Measurements from ENCODE around the gene MID1IP1.
A peak's percentile ranks its signal among the peaks of the same experiment; 100 is the strongest.

The MID1IP1 gene, protein sequence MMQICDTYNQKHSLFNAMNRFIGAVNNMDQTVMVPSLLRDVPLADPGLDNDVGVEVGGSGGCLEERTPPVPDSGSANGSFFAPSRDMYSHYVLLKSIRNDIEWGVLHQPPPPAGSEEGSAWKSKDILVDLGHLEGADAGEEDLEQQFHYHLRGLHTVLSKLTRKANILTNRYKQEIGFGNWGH

DNA sequence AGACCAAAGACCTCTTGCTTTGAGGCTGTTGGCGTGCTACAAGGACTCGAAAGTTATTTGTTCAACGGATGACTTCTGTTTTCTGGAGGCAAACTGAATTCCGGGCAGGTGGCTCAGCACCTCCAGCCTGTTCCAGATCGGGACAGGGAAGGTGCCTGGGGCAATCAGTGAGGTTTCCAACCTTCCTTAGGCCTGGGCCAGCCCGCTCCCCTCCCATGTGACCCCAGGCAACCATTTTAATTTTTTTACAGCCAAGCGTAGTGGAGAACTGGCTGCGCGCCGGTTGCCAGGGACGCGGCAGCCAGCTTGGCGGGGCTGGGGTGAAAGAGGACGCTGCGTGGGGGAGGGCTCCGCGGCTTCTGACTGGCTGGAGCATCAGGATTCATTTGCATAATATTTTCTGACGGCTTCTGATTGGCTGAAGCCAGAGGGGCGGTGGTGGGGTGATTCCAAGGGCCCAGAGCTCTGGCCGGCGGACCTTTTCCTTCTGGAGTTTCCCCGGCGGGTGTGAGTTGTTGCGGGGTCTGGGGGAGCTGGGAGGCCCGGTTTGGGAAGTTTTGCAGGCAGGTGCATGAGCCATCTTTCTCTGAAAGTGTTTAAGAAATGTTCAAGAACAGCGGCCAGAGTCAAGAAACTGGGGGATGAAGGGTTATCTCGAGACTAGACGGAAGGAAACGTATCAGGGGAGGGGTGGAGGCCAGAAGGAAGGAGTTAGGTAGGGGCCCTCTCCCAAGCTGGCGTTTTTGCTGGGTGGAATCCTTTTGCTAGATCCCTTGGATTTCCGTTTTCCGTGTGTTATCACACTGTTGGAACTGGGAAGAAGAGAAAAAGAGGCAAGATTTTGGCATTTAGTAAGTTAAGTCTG is at the start of gene MID1IP1:
TSS of gene MID1IP1 (plus strand) at position 479 of the 865 bp plus-strand sequence. CDS start 3,488 bp downstream, outside the sequence.
- DNase-seq (ENCODE audit: low spot score), result peak; percentile 90

DNA sequence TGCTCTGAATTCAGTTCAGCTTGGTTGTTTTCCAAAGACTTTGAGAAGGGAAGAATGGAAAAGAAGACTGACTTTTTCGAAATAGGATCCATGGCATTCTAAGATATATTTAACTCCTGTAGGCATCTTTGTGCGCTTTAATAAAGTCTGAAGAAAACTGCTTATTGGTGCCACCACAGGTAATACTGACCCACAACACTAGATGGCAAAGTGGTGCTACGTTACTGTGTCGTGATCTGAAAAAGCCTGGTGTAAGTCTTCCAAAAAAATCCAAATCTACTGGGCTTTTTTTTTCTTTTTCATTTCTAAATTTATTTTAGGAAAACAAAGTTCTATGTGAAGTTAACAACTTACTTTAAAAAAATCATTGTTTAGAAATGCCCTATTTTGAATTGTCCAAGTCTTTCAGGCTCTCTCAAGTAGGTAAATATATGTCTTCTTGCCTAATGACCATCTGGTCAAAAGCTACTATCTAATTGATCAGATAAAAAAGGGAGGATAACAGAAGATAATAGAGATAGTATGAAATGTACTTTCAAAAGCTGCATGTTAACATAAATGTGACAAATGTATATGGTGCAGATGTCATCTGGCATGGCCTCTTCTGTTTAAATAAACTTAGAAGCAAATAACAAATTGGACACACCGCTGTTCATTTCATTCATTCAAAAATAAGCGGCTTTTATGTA is 47.0 kb upstream of the MID1IP1 start:
- peak; percentile 46 for DNase-seq (ENCODE audit: low spot score)

DNA sequence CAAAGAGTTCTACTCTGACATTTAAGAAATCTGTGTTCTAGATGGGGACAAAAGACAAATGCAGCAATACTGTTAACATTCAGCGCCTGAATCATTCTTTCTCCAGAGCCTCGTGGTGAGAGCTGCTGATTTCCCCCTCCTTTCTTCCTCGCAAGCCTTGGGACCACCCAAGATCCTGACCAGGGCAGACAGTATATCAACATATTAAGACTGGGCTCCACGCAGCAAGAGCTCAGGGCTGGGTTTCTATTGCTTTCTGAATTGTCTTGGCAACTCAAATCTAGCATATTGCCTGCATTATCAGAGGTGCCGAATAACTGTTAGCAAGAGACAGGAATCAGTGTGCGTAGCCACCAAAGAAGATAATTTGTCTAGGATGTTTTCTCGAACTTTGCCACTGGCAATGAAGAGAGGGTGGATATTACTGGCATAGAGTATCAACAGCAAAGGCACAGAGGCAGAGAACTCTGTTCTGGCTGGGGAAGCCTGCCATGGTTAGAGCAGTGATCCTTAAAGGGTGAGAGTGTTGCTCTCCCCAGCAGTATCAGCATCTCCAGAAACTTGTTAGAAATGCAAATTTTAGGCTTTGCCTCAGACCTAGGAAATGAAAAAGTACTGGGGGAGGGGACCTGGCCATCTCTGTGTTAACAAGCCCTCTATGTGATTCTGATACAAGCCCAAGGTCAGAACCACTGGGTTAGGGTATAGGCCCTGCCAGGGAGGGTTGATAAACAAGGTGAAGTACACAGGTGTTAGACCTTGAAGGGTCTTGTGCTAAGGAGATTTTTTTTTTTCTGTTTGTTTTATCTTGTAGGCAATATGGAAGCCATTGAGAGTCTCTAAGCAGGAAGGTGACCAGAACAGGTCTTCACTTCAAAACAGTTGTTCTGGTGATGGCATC is 46.2 kb upstream of the MID1IP1 start:
- no peak for DNase-seq (ENCODE audit: low spot score)

DNA sequence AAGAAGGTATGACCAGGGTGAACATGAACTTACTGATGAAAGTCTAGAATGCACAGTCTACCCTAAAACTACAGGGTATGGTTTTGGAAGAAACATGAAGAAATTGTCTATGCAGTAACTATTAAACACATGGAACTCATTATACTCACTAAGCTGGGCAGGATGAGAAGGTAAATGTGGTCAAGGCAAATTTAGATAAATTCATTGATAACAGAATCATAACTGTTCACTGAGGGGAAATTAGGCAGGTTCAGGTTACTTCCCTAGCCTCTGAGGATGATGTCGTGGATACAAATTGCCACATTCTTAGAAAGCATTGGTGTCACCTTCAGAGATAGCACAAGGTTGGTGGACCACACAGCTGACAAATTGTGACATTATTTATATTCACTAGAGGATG is 40.4 kb upstream of the MID1IP1 start:
- DNase-seq (ENCODE audit: low spot score), result no peak

DNA sequence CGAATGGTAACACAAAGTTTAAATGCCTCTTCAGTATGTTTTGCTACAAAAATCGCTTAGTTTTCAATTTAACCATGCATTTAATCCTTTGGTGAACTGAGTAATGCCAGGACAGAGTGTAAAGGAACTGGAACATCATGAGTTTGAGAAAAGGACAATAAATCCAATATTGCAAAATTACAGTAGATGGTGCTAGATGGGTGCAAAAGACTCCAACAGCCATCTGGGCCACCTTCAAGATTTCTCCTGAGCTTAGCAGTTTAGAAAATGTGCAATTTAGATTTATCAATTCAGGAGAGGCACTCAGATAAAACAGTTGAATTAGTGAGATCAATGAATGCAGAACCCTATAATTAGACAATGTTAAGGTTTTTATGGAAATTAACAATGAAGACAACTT is 33.2 kb upstream of the MID1IP1 start:
- peak; percentile 21 for DNase-seq (ENCODE audit: low spot score)

DNA sequence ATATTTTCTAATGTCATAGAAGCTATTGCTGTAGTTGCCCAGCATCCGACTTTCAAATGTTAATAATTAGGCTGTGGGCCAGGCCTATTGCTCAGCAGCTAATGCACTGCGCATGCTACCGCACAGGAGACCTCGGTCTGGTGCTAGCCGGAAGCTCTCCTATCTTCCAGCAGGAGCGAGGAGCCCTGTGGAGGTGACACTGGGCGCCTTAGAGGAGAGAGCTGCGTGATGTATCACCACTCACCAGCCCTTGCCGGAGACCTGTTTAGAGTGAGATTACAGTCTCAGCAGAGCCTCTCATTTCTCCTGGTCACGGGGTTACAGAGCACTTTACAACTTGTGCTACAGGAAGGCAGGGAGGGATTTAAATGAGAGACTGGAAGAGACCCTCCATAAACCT is 31.1 kb upstream of the MID1IP1 start:
- no peak for DNase-seq (ENCODE audit: low spot score)

DNA sequence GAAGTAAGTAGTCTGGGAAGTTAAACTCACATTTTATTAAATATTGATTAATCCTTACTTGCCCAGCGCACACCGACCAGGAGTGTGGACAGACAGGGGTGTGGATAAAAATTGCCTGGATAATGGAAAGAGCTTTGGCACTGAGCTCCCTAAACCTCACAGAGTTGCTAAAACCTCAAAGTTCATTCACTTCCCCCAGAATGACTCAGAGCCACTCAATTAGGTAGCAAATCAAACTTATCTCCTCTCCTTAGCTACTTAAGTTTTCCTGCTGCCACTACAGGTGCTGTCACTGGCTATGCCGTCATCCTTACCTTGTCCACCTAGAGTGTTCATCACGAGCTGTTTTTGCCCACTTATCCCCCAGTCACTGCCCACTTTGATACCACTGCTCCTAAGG is 27.0 kb upstream of the MID1IP1 start:
- no peak for DNase-seq (ENCODE audit: low spot score)

DNA sequence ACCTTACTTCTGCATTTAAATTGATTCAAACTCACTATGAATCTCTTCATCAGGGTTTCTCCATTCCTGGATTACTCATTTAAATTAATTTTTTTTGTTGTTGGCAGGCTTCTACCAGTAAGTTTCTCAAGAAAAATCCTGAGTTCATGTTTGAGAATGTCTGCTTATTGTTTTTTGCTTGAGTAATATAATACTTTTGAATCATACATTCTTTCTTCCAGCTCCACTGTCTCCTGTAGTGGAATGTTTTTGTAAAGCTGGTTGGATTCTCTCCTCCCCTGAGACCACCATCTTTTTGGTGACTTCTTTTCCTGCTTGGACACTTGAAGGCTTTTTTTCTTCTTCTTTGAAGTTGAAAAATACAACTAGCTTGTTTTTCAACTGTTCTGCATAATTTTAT is 4.3 kb upstream of the MID1IP1 start:
- DNase-seq (ENCODE audit: low spot score), result peak; percentile 12

DNA sequence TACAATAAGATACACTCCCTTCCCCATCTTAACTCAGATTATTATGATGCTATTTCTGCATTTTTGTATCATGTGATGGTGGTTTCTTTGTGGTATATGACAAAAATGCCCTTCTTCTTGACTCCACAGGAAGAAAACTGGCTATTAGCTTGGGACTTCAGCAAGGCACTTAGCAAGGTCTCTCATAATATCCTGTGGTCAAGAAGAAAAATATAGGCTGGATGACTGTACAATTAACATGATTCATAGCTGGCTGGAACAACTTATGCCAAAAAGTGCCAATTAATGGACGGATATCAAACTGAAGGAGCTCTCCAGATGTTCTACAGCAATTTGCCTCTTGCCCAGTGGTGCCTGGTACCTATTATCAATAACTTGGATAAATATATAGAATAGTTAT is 2.3 kb upstream of the MID1IP1 start:
- DNase-seq (ENCODE audit: low spot score), result no peak

DNA sequence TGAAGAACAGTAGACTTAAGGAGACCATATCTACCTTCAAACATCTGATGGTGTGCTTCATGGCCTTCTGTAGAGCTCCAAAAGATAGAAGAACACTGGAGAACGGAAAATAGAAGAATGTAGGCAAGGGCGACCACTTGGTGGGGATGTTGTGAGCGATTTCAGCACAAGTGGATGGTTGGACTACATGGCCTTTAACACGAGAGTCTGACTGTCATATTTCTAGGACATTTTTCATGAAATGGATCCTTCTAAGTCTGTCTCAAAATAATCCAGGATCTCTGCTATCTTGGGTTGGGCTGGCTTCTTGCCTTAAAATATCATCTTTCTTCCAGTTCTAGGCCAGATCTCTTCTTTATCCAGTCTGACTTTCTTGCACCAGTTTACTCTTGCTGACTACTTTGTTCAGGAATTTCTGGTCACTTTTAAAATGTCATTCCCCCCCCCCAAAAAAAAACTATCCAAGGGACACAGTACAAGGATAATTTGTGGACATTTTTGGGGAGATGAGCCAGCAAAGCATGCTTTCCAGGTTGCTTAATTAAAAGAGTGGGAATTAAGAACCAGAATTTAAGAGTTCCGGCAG is 1.2 kb upstream of the MID1IP1 start:
- no peak for DNase-seq (ENCODE audit: low spot score)

DNA sequence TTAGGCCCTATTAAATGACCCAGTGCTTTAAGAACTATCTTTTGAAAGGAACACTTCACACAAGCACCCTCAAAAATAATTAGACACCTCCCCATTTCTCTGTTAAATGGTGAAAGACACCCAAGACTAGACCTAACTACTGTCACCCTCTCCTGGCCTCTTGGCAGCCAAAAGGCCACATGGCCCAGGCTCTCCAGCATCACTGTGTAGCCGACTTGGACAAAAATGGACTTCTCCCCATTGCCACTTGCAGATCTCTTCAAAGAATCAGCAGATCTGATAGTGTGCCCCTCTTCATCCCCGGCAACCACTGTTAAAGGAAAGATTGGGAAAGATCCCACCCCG is 2.0 kb downstream of the MID1IP1 start:
- DNase-seq (ENCODE audit: low spot score), result no peak

DNA sequence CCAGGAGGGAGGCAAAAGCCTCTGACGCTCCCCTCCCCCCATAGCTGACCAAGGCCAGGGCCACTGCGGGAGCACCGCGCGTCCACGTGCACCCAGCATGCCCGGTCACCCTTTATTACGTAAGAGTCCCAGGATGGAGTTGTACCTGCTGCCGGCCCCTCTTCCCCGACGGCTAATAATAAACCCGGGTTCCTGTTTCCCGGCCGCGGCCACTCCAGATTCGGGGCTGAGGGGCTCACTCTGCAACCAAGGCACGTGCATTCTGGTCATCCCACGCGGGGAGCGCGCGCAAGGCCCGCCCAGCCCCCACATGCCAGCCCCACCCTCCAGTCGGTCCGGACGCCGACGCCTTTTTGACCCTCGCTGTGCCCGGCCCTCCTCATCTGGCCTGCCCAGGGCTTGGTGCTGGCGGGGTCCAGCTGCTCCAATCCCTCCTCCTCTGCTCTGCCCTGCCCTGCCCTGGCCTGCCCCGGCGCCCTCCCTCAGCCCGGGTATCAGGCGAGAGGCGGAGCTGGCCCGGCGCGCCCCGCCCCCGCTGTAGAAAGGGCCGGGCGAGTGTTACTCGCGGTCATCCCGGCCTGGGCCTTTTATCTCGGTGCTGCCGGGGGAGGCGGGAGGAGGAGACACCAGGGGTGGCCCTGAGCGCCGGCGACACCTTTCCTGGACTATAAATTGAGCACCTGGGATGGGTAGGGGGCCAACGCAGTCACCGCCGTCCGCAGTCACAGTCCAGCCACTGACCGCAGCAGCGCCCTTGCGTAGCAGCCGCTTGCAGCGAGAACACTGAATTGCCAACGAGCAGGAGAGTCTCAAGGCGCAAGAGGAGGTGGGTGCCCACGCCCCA is 2.6 kb downstream of the MID1IP1 start:
- peak; percentile 75 for DNase-seq (ENCODE audit: low spot score)

DNA sequence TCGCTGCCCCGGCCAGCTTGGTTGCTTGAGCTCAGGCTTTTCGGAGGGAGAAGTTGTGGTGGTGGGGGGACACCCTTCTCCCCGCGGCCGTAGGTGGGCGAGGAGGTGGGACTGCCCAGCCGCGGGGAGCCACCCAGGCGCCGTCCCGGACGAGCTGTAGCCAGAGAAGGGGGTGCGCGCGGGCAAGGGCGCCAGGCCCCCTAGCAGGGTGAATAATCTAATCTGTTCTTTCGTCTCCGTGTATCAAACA is 3.1 kb downstream of the MID1IP1 start:
- no peak for DNase-seq (ENCODE audit: low spot score)

DNA sequence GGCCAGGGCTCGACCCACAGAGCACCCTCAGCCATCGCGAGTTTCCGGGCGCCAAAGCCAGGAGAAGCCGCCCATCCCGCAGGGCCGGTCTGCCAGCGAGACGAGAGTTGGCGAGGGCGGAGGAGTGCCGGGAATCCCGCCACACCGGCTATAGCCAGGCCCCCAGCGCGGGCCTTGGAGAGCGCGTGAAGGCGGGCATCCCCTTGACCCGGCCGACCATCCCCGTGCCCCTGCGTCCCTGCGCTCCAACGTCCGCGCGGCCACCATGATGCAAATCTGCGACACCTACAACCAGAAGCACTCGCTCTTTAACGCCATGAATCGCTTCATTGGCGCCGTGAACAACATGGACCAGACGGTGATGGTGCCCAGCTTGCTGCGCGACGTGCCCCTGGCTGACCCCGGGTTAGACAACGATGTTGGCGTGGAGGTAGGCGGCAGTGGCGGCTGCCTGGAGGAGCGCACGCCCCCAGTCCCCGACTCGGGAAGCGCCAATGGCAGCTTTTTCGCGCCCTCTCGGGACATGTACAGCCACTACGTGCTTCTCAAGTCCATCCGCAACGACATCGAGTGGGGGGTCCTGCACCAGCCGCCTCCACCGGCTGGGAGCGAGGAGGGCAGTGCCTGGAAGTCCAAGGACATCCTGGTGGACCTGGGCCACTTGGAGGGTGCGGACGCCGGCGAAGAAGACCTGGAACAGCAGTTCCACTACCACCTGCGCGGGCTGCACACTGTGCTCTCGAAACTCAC is 3.6 kb downstream of the MID1IP1 start:
- DNase-seq (ENCODE audit: low spot score), result peak; percentile 23

DNA sequence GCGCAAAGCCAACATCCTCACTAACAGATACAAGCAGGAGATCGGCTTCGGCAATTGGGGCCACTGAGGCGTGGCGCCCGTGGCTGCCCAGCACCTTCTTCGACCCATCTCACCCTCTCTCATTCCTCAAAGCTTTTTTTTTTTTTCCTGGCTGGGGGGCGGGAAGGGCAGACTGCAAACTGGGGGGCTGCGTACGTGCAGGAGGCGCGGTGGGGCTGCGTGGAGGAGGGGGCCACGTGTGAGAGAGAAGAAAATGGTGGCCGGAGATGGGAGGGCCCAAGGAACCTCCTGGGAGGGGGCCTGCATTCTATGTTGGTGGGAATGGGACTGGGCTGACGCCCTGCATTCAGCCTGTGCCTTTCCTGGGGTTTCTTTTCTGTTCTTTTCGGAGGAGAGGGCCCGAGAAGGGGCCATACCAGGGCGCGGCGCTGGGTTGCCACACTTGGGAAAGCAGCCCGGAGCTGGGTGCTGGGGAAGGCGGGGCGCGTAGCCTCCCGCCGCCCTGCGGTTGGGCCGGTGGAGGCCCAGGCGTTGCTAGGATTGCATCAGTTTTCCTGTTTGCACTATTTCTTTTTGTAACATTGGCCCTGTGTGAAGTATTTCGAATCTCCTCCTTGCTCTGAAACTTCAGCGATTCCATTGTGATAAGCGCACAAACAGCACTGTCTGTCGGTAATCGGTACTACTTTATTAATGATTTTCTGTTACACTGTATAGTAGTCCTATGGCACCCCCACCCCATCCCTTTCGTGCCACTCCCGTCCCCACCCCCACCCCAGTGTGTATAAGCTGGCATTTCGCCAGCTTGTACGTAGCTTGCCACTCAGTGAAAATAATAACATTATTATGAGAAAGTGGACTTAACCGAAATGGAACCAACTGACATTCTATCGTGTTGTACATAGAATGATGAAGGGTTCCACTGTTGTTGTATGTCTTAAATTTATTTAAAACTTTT is 4.5 kb downstream of the MID1IP1 start:
- peak; percentile 71 for DNase-seq (ENCODE audit: low spot score)

DNA sequence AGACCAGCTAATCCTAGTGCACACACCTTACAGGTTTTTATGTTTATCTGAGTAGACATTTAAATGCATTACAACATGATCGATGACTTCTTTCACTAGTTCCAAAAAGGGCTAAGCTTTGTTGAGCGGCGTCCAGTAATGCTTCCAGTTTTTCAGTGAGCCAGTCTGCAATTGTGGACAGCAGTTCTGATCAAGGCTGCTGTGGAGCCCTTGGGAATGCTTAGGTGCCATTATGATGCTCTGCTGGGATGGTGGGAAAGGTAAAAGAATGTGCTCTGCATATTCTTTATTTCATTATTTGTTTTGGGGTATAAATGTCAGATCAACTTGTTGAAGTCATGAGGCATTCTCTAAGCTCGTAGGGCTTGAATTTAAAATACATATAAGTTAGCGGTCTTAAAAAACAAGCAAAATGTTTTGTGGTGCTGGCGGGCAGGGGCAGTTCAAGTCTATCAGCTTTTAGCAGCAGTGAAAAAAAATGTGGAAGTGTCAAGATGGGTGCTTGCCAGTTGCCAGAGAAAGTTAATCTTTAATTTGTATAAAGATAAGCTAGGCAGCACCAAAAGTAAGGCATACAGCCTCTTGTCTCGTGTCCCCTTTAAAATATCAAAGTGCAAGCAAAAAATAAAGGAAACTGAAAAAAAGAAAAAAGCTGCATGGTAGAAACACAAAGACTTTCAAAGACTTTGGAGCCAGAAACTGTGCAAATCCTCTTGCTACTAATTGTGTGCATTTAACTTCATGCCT is 5.8 kb downstream of the MID1IP1 start:
- DNase-seq (ENCODE audit: low spot score), result no peak

DNA sequence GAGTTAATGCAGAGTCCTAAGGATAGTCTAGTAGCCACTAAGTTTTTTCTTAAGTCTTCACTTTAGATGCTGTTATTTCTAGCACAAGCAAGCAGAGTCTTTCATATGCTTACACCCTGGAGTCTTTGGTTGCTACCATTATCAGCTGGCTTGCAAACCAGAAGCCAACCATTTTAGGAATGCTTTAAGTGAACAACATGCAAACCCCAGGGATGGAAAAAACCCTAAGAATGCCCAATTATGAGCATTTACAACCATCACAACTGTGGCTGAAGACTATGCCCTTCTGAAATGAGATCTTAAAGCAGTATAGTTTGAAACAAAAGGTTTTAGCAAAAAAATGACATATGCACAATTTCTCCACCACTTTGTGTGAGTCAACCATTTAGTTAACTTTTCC is 6.6 kb downstream of the MID1IP1 start:
- no peak for DNase-seq (ENCODE audit: low spot score)

DNA sequence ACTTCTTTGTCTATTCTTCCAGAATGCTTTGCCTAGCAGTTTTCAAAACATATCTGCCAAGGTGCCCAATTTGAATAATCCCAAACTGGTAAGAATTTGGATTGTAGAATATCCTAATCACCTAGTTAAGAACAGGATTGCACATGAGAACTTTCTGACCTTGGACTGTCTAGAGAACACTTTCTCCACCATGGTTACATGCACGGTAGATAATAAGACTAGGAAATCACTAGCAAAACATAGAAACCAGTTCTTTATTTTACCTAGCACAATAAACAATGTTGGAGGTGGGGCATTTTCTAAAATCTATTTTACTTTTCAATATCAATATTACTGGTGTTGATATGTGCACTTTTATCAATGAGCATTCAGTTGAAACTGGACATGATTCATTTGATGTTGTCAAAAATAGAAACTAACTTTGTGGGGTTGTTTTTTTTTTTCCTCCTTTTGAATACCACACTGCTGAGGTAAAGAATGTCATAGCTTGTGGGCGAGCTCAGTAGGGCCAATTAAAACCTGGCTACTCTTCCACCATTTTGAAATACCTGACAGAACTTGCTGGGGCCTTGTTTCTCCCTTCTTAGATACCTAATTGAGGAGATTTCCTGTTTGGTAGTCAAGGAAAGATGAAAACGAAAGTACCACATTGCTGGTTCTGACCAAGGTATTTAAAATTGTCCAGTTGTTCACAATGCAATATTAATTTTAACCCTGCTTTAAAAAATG is 10.4 kb downstream of the MID1IP1 start:
- no peak for DNase-seq (ENCODE audit: low spot score)
